Liver (tissue), 9 donors: ENCODE data around the gene NUCKS1. TPM values are rescaled to one million over a fixed set of nuclear protein-coding genes. Genes with fewer than 3 reads are reported as not detected.

ENCODE experiments used
- DNase-seq: peaks from one replicate; pipeline ENCODE4 v3.0.0-alpha.2; 2017; ENCODE audit warnings: low spot score
- H3K27ac ChIP-seq, 2 donors: one replicate each; pipeline ENCODE4 v1.7.0; 2013; ENCODE audit warnings: inconsistent platforms in 2 of 2, low read length in 2 of 2, control low read depth in 1 of 2, low read depth in 1 of 2, mild to moderate bottlenecking in 1 of 2
- H3K27me3 ChIP-seq, 4 donors: one replicate each; pipeline versions ENCODE4 v1.6.1 to v1.7.0; 2013; ENCODE audit warnings: low read length in 3 of 4, inconsistent platforms in 1 of 4, mild to moderate bottlenecking in 1 of 4, moderate library complexity in 1 of 4; ENCODE audit not compliant: control insufficient read depth in 4 of 4, insufficient read depth in 4 of 4
- H3K36me3 ChIP-seq, 4 donors: one replicate each; pipeline versions ENCODE4 v1.6.1 to v1.7.0; 2013; ENCODE audit warnings: low read length in 3 of 4, mild to moderate bottlenecking in 3 of 4, low read depth in 1 of 4, moderate library complexity in 1 of 4; ENCODE audit not compliant: control insufficient read depth in 4 of 4, insufficient read depth in 3 of 4
- H3K4me1 ChIP-seq, 4 donors: one replicate each; pipeline versions ENCODE4 v1.6.1 to v1.7.0; 2013; ENCODE audit warnings: low read length in 3 of 4, mild to moderate bottlenecking in 3 of 4, moderate library complexity in 1 of 4; ENCODE audit not compliant: control insufficient read depth in 4 of 4, insufficient read depth in 4 of 4
- H3K4me3 ChIP-seq, 3 donors: one replicate each; pipeline versions ENCODE4 v1.6.1 to v1.7.0; 2013; ENCODE audit warnings: low read length in 3 of 3, control low read depth in 1 of 3, low read depth in 1 of 3, mild to moderate bottlenecking in 1 of 3
- H3K9ac ChIP-seq, 2 donors: one replicate each; pipeline ENCODE4 v1.7.0; 2013; ENCODE audit warnings: low read length in 2 of 2, mild to moderate bottlenecking in 2 of 2, moderate library complexity in 2 of 2, control low read depth in 1 of 2, low read depth in 1 of 2
- H3K9me3 ChIP-seq, 4 donors: one replicate each; pipeline versions ENCODE4 v1.6.1 to v1.7.0; 2013; ENCODE audit warnings: low read length in 3 of 4; ENCODE audit not compliant: control insufficient read depth in 4 of 4
- ATF3 ChIP-seq: IDR thresholded peaks from 2 replicates; pipeline ENCODE4 v1.6.1; 2016; ENCODE audit warnings: antibody characterized with exemption
- CTCF ChIP-seq: fragments of 150-350 bp; IDR thresholded peaks from 2 replicates; pipeline ENCODE4 v1.5.1; 2017; ENCODE audit warnings: improper control_type of control experiment, low read depth, low read length; ENCODE audit not compliant: missing input control
- EGR1 ChIP-seq, 2 donors: IDR thresholded peaks; 2 replicates each; pipeline ENCODE4 v1.6.1; 2016 to 2018; ENCODE audit warnings: antibody characterized with exemption in 2 of 2, low read depth in 2 of 2
- FOXA1 ChIP-seq: IDR thresholded peaks from 2 replicates; pipeline ENCODE4 v1.6.1; 2016; ENCODE audit warnings: antibody characterized with exemption
- FOXA2 ChIP-seq: IDR thresholded peaks from 2 replicates; pipeline ENCODE4 v1.6.1; 2016; ENCODE audit warnings: antibody characterized with exemption
- GABPA ChIP-seq, 2 donors: IDR thresholded peaks in 1 of 2; conservative IDR thresholded peaks in 1 of 2; 2 replicates each; pipeline ENCODE4 v1.6.1; 2016; ENCODE audit warnings: antibody characterized with exemption in 2 of 2, mild to moderate bottlenecking in 1 of 2, moderate library complexity in 1 of 2
- HNF4A ChIP-seq, 2 donors: conservative IDR thresholded peaks; 2 replicates each; pipeline ENCODE4 v1.6.1; 2016; ENCODE audit warnings: antibody characterized with exemption in 2 of 2, mild to moderate bottlenecking in 2 of 2
- HNF4G ChIP-seq: IDR thresholded peaks from 2 replicates; pipeline ENCODE4 v1.6.1; 2016; ENCODE audit warnings: antibody characterized with exemption
- JUND ChIP-seq, 2 donors: IDR thresholded peaks; 2 replicates each; pipeline ENCODE4 v1.6.1; 2016; ENCODE audit warnings: antibody characterized with exemption in 2 of 2
- MAX ChIP-seq: IDR thresholded peaks from 2 replicates; pipeline ENCODE4 v1.6.1; 2016; ENCODE audit warnings: antibody characterized with exemption
- NR2F2 ChIP-seq: IDR thresholded peaks from 2 replicates; pipeline ENCODE4 v1.6.1; 2016; ENCODE audit warnings: antibody characterized with exemption
- RAD21 ChIP-seq, 2 donors: IDR thresholded peaks; 2 replicates each; pipeline ENCODE4 v1.6.1; 2016; ENCODE audit warnings: antibody characterized with exemption in 2 of 2, mild to moderate bottlenecking in 2 of 2
- REST ChIP-seq: IDR thresholded peaks from 2 replicates; pipeline ENCODE4 v1.6.1; 2016; ENCODE audit warnings: antibody characterized with exemption, mild to moderate bottlenecking
- RXRA ChIP-seq, 2 donors: IDR thresholded peaks; 2 replicates each; pipeline ENCODE4 v1.6.1; 2017 to 2018; ENCODE audit warnings: antibody characterized with exemption in 2 of 2, mild to moderate bottlenecking in 1 of 2
- SP1 ChIP-seq: IDR thresholded peaks from 2 replicates; pipeline ENCODE4 v1.6.1; 2018; ENCODE audit warnings: antibody characterized with exemption, mild to moderate bottlenecking
- TAF1 ChIP-seq: conservative IDR thresholded peaks from 2 replicates; pipeline ENCODE4 v1.6.1; 2016; ENCODE audit warnings: antibody characterized with exemption, mild to moderate bottlenecking
- YY1 ChIP-seq: IDR thresholded peaks from 2 replicates; pipeline ENCODE4 v1.6.1; 2016; ENCODE audit warnings: antibody characterized with exemption, mild to moderate bottlenecking
- ZBTB33 ChIP-seq: IDR thresholded peaks from 2 replicates; pipeline ENCODE4 v1.6.1; 2016; ENCODE audit warnings: antibody characterized with exemption
- WGBS: extraction: QIAGEN DNeasy Blood & Tissue Kit; methylation state at CpG from one replicate; pipeline ENCODE4 v1.1.7; 2013; 5-methylcytosine and 5-hydroxymethylcytosine counted together
- polyA plus RNA-seq, 2 donors: library from polyadenylated mRNA; stranded (reverse) in 1 of 2; unstranded in 1 of 2; fragments of 200-250 nt in 1 of 2; fragments of >200 nt in 1 of 2; fragmentation: Nextera tagmentation in 1 of 2; extraction: Ambion mirVana in 1 of 2; gene quantifications; one replicate each; pipeline versions ENCODE4 v1.2.1 to v1.2.3, GENCODE V29; 2013 to 2015
- total RNA-seq, 2 donors: library from RNA; depleted of rRNA; stranded (reverse); fragments of >200 nt; gene quantifications; one replicate each; pipeline ENCODE4 v1.2.3, GENCODE V29; 2014
- donor health status: healthy.
- donor health status: healthy.
- donor health status: healthy.
- donor health status: healthy.
- donor health status: healthy.

The NUCKS1 gene
- total and polyA plus RNA-seq, 4 donors, result 27.0 to 86.1 (median 42.6) TPM

- DNase-seq, result no peak
- no peak for TF ChIP-seq RXRA (IDR thresholded peaks at IDR 0.05)
- TF ChIP-seq NR2F2, result no peak
- no peak for TF ChIP-seq HNF4G
- TF ChIP-seq ZBTB33, result no peak
- no peak for TF ChIP-seq TAF1
- TF ChIP-seq FOXA2, result no peak
- TF ChIP-seq HNF4A (conservative IDR thresholded peaks at IDR 0.05), result no peak
- no peak for TF ChIP-seq YY1
- no peak for TF ChIP-seq REST
- TF ChIP-seq ATF3, result no peak
- no peak for TF ChIP-seq SP1
- no peak for TF ChIP-seq JUND (IDR thresholded peaks at IDR 0.05)
- no peak for TF ChIP-seq RAD21 (IDR thresholded peaks at IDR 0.05)
- 92% methylated on average over 7 of the region's 7 CpGs for WGBS
Measured at GRCh38 chr1:205688171-205689080, 61.6 kb downstream of the NUCKS1 start.

GRCh38 chr1:205687242-205687641 lies 62.7 kb downstream of the NUCKS1 start:
- Histone ChIP-seq H3K4me1 (peaks cover 2 to 9% (median 8%) of the 10 kb centered on the region in 4 donors), H3K4me3 (no peak overlapping the region), H3K27ac (no peak overlapping the region), H3K9ac (no peak overlapping the region), H3K36me3 (no peaks in the 10 kb centered on the region), H3K9me3 (no peaks in the 10 kb centered on the region), H3K27me3 (no peaks in the 10 kb centered on the region)
- DNase-seq, result no peak
- WGBS, result 84% methylated on average over 2 of the region's 2 CpGs
- TF ChIP-seq RAD21 (IDR thresholded peaks at IDR 0.05), result no peak
- no peak for TF ChIP-seq RXRA (IDR thresholded peaks at IDR 0.05)
- TF ChIP-seq EGR1 (IDR thresholded peaks at IDR 0.05; ENCODE audit: low read depth in 2 of 2), result no peak
- TF ChIP-seq CTCF, result no peak
- no peak for TF ChIP-seq FOXA1
- no peak for TF ChIP-seq HNF4G
- TF ChIP-seq HNF4A (conservative IDR thresholded peaks at IDR 0.05), result no peak
- TF ChIP-seq MAX, result no peak
- TF ChIP-seq NR2F2, result no peak
- TF ChIP-seq FOXA2, result no peak
- no peak for TF ChIP-seq GABPA (IDR thresholded peaks at IDR 0.05 in 1 of 2, conservative IDR thresholded peaks at IDR 0.05 in 1 of 2)
- no peak for TF ChIP-seq SP1
- no peak for TF ChIP-seq ZBTB33
- no peak for TF ChIP-seq TAF1
- TF ChIP-seq JUND (IDR thresholded peaks at IDR 0.05), result no peak

More at GRCh38 chr1:205688171-205689080, 61.6 kb downstream of the NUCKS1 start:
- H3K27ac ChIP-seq, result no peak overlapping the region
- no peak overlapping the region for H3K9ac ChIP-seq
- H3K4me3 ChIP-seq, result no peak overlapping the region
- no peaks in the 10 kb centered on the region for H3K27me3 ChIP-seq
- H3K4me1 ChIP-seq, result peaks cover 2 to 9% (median 8%) of the 10 kb centered on the region in 4 donors
- H3K9me3 ChIP-seq, result no peaks in the 10 kb centered on the region
- no peaks in the 10 kb centered on the region for H3K36me3 ChIP-seq
